IPS DF 6.9 (cell line): ENCODE data around the gene ARPP19.
"Not testable (repeated sequence)": the region's sequence is repeated elsewhere in the genome, so short reads cannot be mapped to it uniquely, and the experiment has no call there.

Experiments
- DNase-seq: peaks from one replicate; pipeline ENCODE4 v3.0.0-alpha.2; 2013; ENCODE audit warnings: low read depth, low spot score
- H3K27ac ChIP-seq: one replicate; pipeline ENCODE4 v1.5.1; 2013; ENCODE audit warnings: low read length, control low read depth
- H3K27me3 ChIP-seq: 2 replicates; pipeline ENCODE4 v1.6.1; 2013; ENCODE audit warnings: mild to moderate bottlenecking, low read length; ENCODE audit not compliant: control insufficient read depth, insufficient read depth
- H3K36me3 ChIP-seq: 2 replicates; pipeline ENCODE4 v1.6.1; 2013; ENCODE audit warnings: low read length; ENCODE audit not compliant: control insufficient read depth, insufficient read depth
- H3K4me1 ChIP-seq: 2 replicates; pipeline ENCODE4 v1.6.1; 2013; ENCODE audit warnings: low read length; ENCODE audit not compliant: control insufficient read depth, insufficient read depth
- H3K4me3 ChIP-seq: 2 replicates; pipeline ENCODE4 v1.5.1; 2013; ENCODE audit warnings: mild to moderate bottlenecking, low read length
- H3K9me3 ChIP-seq: 2 replicates; pipeline ENCODE4 v1.6.1; 2013; ENCODE audit warnings: low read length, inconsistent platforms; ENCODE audit not compliant: control insufficient read depth, insufficient read depth
- WGBS: extraction: QIAGEN DNeasy Blood & Tissue Kit; methylation state at CpG from one replicate; pipeline ENCODE4 v1.1.7; 2013; ENCODE audit warnings: mixed read lengths, missing lambda C conversion rate; ENCODE audit not compliant: insufficient read length, insufficient coverage; 5-methylcytosine and 5-hydroxymethylcytosine counted together

ARPP19 gene

DNA sequence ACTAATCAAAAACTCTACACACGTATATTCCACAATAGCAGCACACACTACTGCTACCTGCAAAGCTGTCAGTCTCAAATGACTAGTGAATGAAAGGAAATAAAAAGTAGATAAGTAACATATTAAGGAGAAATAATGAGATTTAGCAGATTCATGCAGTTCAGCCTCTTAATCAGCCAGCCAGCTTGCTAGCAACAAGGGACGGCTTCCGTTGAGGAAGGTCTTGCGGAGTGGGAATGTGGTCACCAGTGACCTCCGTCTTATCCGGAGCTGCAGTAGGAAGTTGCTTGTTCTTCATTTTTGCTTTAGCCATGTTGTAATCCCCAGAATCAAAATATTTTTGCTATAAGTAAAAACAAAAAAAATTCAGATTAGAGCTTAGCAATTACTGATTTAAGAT, 17.1 kb downstream of the ARPP19 start:
- no peak for DNase-seq
- no peaks in the 10 kb centered on the region for H3K9me3 ChIP-seq
- H3K36me3 ChIP-seq, result no peaks in the 10 kb centered on the region; the same call in 1 of the 2 replicates
- whole genome bisulfite sequencing, result no CpG with 5 or more reads among the region's 6 CpGs
- no peak overlapping the region for H3K27ac ChIP-seq
- H3K27me3 ChIP-seq, result no peaks in the 10 kb centered on the region
- no peaks in the 10 kb centered on the region for H3K4me1 ChIP-seq
- H3K4me3 ChIP-seq, result no peak overlapping the region

DNA sequence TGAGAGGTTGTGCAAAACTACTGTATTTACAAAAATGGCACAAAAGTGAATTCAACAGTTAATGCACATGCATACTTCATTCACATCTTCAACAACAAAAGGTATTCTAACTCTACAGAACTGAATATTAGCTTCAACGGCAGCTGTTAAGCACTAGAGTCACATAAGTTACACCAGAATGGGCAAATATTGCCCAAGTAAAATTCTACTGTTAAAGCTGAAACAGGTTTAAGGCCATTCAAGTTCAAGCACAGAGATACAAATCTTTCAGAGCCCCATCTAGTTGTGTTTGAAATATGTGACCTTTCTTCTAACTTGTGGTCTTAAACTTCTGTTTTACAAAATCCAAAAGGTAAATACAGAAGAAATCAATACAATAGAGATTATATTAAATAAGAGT, 17.6 kb downstream of the ARPP19 start:
- H3K4me3 ChIP-seq, DNase-seq, H3K9me3 ChIP-seq, H3K4me1 ChIP-seq, H3K36me3 ChIP-seq, H3K27ac ChIP-seq, H3K27me3 ChIP-seq: not testable (repeated sequence)
- no CpG with 5 or more reads among the region's 1 CpG for WGBS

DNA sequence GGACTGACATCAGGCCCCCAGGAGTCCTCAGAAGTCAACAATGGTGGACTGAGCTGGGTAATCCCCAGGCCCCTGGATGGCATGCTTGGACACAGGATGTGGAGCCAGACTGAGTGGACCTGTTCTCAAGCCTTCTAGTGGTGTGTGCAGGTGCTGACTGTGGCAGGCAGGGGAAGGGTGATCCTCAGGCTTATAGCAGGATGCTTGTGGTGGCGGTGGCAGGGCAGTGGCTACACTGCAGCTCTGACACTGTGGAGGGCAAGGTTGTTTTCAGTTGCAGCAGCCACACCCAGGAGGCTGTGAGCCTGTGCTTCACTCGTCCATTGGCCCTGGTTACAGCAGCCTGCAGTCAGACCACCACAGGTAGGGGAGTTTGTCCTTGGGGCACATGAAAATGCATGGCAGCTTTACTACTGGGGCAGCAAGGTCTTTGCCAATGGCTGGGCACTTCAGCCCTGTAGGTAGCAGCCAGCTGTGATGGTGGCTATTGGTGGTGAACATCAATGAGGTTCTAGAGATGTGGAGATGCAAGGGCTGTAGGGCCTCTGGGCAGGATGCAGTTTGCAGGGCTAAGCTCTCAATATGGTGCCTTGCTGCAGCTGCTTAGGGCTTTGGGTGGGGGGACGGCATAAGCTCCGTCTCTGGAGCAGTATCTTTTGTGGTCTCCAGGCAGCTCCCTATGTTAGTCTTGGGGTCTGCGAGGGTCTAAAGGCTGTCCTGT, 22.6 kb downstream of the ARPP19 start:
- Histone ChIP-seq H3K27me3 (no peaks in the 10 kb centered on the region), H3K4me3 (no peak overlapping the region), H3K36me3 (peaks cover 6% of the 10 kb centered on the region; the same call in 1 of the 2 replicates), H3K27ac (no peak overlapping the region), H3K9me3 (no peaks in the 10 kb centered on the region), H3K4me1 (no peaks in the 10 kb centered on the region)
- no CpG with 5 or more reads among the region's 5 CpGs for WGBS
- no peak for DNase-seq

DNA sequence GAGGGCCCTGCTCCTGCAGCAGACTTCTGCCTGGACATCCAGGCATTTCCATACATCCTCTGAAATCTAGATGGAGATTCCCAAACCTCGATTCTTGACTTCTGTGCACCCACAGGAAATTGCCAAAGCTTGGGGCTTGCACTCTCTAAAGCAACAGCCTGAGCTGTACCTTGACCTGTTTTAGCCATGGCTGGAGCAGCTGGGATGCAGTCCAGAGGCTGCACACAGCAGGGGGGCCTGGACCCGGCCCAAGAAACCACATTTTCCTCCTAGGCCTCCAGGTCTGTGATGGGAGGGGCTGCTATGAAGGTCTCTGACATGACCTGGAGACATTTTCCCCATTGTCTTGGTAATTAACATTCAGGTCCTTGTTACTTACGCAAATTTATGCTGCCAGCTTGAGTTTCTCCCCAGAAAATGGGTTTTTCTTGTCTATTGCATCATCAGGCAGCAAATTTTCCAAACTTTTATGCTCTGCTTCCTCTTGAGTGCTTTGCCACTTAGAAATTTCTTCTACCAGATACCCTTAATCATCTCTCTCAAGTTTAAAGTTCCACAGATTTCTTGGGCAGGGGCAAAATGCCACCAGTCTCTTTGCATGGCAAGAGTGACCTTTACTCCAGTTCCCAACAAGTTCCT, 28.3 kb downstream of the ARPP19 start:
- no peaks in the 10 kb centered on the region for H3K27me3 ChIP-seq
- 0 out of 2 replicates have a peak, but pooled peaks cover 2% of the 10 kb centered on the region for H3K9me3 ChIP-seq
- H3K4me1 ChIP-seq, result no peaks in the 10 kb centered on the region
- no peak overlapping the region for H3K27ac ChIP-seq
- no peak overlapping the region for H3K4me3 ChIP-seq
- no peak for DNase-seq
- no peaks in the 10 kb centered on the region for H3K36me3 ChIP-seq
- no CpG with 5 or more reads among the region's 3 CpGs for WGBS

DNA sequence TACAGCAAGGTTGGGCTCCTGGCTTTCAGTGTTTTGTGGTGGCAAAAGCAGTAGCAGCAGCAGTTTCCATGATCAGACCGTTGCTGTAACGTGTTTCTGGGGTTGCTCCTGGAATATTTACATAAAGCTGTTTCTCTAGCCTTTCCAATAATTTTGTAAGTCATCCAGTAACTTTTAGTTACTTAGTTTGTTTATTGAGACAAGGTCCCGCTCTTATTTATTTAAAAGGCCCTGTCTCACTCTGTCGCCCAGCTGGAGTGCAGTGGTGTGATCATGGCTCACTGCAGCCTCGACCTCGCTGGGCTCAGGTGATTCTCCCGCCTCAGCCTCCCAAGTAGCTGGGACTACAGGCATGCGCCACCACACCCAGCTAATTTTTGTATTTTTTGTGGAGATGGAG, 31.4 kb downstream of the ARPP19 start:
- no peaks in the 10 kb centered on the region for H3K36me3 ChIP-seq
- no peaks in the 10 kb centered on the region for H3K4me1 ChIP-seq
- no peaks in the 10 kb centered on the region for H3K27me3 ChIP-seq
- DNase-seq, result no peak
- no peak overlapping the region for H3K4me3 ChIP-seq
- H3K9me3 ChIP-seq, result 0 out of 2 replicates have a peak, but pooled peaks cover 2% of the 10 kb centered on the region
- H3K27ac ChIP-seq, result no peak overlapping the region
- WGBS, result no CpG with 5 or more reads among the region's 8 CpGs

DNA sequence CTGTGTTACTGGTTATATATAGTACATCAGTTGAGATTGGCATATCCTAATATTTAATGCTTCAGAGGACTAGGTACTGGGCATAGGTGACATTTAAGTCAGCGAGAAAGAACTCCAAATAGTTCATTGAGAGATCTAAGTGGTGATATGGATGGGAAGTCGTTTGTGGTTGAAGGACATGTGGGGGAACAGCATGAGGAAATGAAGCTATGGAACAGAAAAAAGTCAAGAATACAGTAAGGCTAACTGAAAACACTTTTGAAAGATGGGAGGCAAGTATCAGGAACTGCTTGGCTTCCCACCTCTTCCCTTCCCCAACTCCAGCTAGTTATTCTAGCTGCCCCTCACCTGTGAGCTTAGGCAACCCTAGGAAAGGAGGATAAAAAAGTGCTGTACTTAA, 36.4 kb downstream of the ARPP19 start:
- no peak for DNase-seq
- Histone ChIP-seq H3K9me3 (no peaks in the 10 kb centered on the region), H3K36me3 (no peaks in the 10 kb centered on the region), H3K4me1 (no peaks in the 10 kb centered on the region; the same call in 1 of the 2 replicates), H3K27me3 (peaks cover 17% of the 10 kb centered on the region; the same call in 1 of the 2 replicates), H3K4me3 (no peak overlapping the region), H3K27ac (no peak overlapping the region)
- 100% methylated on average over 1 of the region's 2 CpGs for WGBS

DNA sequence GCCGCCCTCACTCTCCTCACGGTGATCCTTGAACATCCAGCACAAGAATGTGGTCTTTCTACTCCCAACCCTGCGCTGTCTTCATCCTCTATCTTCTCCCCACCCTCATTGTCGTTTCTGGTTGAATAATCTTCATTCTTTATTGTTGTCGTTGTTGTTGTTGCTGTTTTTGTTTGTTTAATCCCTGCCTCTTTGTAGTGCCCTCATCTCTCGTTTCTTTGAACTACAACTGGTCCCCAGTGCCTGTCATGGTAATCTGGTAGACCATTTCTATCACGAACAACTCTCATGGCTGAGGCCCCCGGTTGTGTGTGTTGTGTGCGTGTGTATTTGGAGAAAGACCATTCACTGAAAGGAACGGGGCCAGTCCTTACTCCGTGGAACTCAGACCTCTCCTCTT, 38.9 kb downstream of the ARPP19 start:
- peaks cover 17% of the 10 kb centered on the region; the same call in 1 of the 2 replicates for H3K27me3 ChIP-seq
- WGBS, result no CpG with 5 or more reads among the region's 11 CpGs
- no peaks in the 10 kb centered on the region; the same call in 1 of the 2 replicates for H3K4me1 ChIP-seq
- no peaks in the 10 kb centered on the region for H3K36me3 ChIP-seq
- peak overlapping the region; percentile 80; the same call in 1 of the 2 replicates for H3K4me3 ChIP-seq
- H3K9me3 ChIP-seq, result no peaks in the 10 kb centered on the region
- DNase-seq, result no peak
- no peak overlapping the region for H3K27ac ChIP-seq

DNA sequence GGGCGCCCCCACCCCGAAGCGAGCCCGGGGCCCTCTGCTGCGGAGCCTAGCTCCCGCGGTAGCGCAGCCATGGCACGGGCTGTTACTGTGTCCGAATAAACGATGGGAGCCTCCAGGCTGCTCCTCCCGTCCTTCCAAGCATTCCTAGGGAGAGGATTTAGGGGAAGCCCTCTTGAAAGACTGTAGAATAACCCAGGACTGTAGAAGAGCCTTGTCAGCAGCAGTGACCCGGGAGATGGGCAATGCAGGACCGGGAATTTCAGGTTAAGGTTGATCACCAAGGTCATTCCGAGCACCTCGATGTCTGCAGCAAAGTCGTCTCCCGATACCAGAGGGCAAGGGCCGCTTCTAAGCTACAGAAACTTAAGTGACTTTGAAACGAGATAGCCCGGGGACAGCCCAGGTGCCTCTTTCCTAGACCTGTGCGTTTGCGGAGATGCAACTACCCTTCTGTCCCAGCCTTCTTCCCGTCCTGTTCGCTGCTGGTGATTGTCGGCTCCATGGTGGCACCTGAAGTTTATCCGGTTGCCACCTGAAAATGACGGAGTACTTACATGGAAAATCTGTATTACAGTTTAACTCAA, 39.4 kb downstream of the ARPP19 start:
- peak overlapping the region; percentile 80; the same call in 1 of the 2 replicates for H3K4me3 ChIP-seq
- H3K27ac ChIP-seq, result no peak overlapping the region
- no peaks in the 10 kb centered on the region for H3K9me3 ChIP-seq
- no CpG with 5 or more reads among the region's 28 CpGs for WGBS
- peaks cover 17% of the 10 kb centered on the region; the same call in 1 of the 2 replicates for H3K27me3 ChIP-seq
- no peak for DNase-seq
- no peaks in the 10 kb centered on the region for H3K36me3 ChIP-seq
- H3K4me1 ChIP-seq, result no peaks in the 10 kb centered on the region; the same call in 1 of the 2 replicates

DNA sequence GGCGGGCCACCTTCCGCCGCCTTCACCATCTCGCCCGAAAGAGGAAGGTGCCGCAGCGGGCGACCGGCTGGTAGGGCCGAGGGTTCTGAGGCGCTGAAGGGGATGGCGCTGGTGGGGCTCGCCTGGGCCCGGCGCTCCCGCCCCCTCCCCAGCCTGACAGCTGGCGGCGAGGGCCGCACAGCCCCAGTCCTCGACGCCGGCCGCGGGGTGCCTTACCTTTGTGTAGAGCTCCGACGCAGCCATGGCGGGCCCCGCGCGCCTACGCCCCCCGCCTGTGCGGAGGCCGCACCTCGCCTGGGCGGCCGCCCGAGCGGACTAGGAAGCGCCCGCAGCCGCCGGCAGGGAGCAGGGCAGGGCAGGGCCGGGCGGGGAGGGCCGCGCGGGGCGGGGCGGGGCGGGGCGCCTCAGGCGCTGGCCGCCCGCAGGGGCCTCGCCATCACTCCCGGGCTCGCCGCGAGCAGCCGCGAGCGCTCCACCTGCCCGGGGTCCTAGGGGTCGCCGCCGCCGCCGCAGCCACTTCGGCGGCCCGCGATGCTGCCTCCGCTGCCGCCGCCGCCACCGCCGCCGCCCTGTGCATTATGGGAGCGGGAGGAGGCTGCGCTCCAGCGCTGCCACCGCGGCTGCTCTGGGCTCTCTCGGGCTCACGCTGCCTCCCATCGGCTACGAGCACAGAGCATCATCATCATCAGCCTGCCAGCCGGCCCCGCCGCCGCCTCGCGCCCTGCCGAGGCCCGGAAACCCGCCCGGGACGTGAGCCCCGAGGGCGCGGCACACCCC, 40.1 kb downstream of the ARPP19 start, which contains the start of gene MYO5A:
Gene MYO5A (minus strand): TSS at position 317 of the 777 bp plus-strand sequence. CDS start 74 bp downstream, at position 243.
- Histone ChIP-seq H3K4me1 (no peaks in the 10 kb centered on the region; the same call in 1 of the 2 replicates), H3K4me3 (peak within 1 kb of the TSS; percentile 80), H3K27me3 (peaks cover 17% of the 10 kb centered on the region; the same call in 1 of the 2 replicates), H3K27ac (no peak within 1 kb of the TSS), H3K9me3 (no peaks in the 10 kb centered on the region), H3K36me3 (no peaks in the 10 kb centered on the region)
- DNase-seq, result no peak
- WGBS, result no CpG with 5 or more reads among the region's 103 CpGs
